Right cardiac atrium (tissue), 5 donors: ENCODE results near the gene TAPBPL. TPM values are rescaled to one million over a fixed set of nuclear protein-coding genes. Genes with fewer than 3 reads are reported as not detected.
"Not testable (repeated sequence)": the region's sequence is repeated elsewhere in the genome, so short reads cannot be mapped to it uniquely, and the experiment has no call there.

Experiments used
- ATAC-seq, 2 donors: fragments of 200-7000 bp; cut with Tn5 transposase; one replicate each; pipeline versions ENCODE4 v1.8.0 to v1.9.1; 2020; ENCODE audit warnings: moderate library complexity in 2 of 2, mild to moderate bottlenecking in 1 of 2
- DNase-seq, 3 donors: peaks; one replicate each; pipeline ENCODE4 v3.0.0-alpha.2; 2020
- H3K27ac ChIP-seq: one replicate; pipeline ENCODE4 v1.5.1; 2013; ENCODE audit warnings: mild to moderate bottlenecking, low read length, control low read depth, moderate library complexity
- H3K27me3 ChIP-seq: one replicate; pipeline ENCODE4 v1.6.1; 2013; ENCODE audit not compliant: control insufficient read depth, insufficient read depth
- H3K4me1 ChIP-seq: one replicate; pipeline ENCODE4 v1.6.1; 2013; ENCODE audit warnings: low read length; ENCODE audit not compliant: control insufficient read depth, insufficient read depth
- H3K4me3 ChIP-seq: one replicate; pipeline ENCODE4 v1.5.1; 2013; ENCODE audit warnings: low read length, control low read depth
- H3K9me3 ChIP-seq: one replicate; pipeline ENCODE4 v1.6.1; 2013; ENCODE audit warnings: low read length; ENCODE audit not compliant: control insufficient read depth
- WGBS: extraction: QIAGEN DNeasy Blood & Tissue Kit; methylation state at CpG from one replicate; pipeline ENCODE4 v1.1.7; 2013; 5-methylcytosine and 5-hydroxymethylcytosine counted together
- intact Hi-C, 4 donors: fragments of 100-400 bp; cut with DNase I; formaldehyde crosslinking; loops; one replicate each; pipeline versions ENCODE4 v1.11.0 to v1.14.0; 2022 to 2023
- polyA plus RNA-seq: library from polyadenylated mRNA; stranded (reverse); fragments of 200-250 nt; gene quantifications from one replicate; pipeline ENCODE4 v1.2.3, GENCODE V29; 2013
- total RNA-seq, 4 donors: library from RNA; stranded (reverse); fragmentation: NEBNext Ultra II Directional; extraction: Animal tissue kit (Norgen Biotek cat#: 25700); gene quantifications; one replicate each; pipeline ENCODE4 v1.2.1, GENCODE V29; 2021
- donor health status: healthy with polysubstance abuse.
- donor health status: DM: no; HTN: yes; CAD: no.
- donor health status: DM: no; HTN: no; CAD: no.
- donor health status: DM: no; HTN: yes; CAD: no; lungs with severe emphysema.
- donor health status: DM: yes; HTN: yes; CAD: no.

Gene TAPBPL
- total and polyA plus RNA-seq, 5 donors = 14.2 to 19.5 (median 17.2) TPM

- H3K4me1 ChIP-seq = no peaks in the 10 kb centered on the region
- ATAC-seq = no peak
Observed at GRCh38 chr12:6494258-6494743, 42.5 kb downstream of the TAPBPL start.

DNA sequence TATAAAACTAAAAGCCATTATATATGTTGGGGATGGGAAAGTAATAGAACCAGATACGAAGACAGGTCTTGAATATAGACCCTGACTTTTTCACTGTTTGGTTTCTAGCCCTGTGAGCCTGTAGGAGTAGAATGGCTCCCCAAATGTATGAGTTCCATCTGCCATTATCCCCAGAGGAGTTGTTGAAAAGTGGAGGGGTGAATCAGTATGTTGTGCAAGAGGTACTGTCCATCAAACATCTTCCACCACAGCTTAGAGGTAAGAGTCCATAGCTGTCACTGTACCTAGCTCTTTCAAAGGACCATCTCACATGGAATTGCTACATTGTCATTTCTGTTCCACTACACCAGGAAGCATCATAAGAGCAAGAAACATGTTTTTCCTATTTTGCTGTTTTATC, 43.1 kb downstream of the TAPBPL start:
- Histone ChIP-seq H3K9me3 (no peaks in the 10 kb centered on the region), H3K27ac (no peak overlapping the region), H3K27me3 (no peaks in the 10 kb centered on the region), H3K4me3 (peak overlapping the region; percentile 71), H3K4me1 (no peaks in the 10 kb centered on the region)
- 79% methylated on average over 1 of the region's 1 CpG for WGBS
- no peak for DNase-seq
- ATAC-seq = no peak
- intact Hi-C loops = no loop called here

More at GRCh38 chr12:6494258-6494743, 42.5 kb downstream of the TAPBPL start:
- DNase-seq = no peak
- 1% methylated on average over 14 of the region's 14 CpGs for WGBS
- H3K4me3 ChIP-seq = peak overlapping the region; percentile 71
- no peaks in the 10 kb centered on the region for H3K27me3 ChIP-seq
- no peaks in the 10 kb centered on the region for H3K9me3 ChIP-seq
- intact Hi-C loops = no loop called here
- H3K27ac ChIP-seq = peak overlapping the region; percentile 40

- intact Hi-C loops, DNase-seq, ATAC-seq, H3K4me3 ChIP-seq, H3K27ac ChIP-seq, H3K9me3 ChIP-seq, H3K4me1 ChIP-seq, H3K27me3 ChIP-seq: not testable (repeated sequence)
- 88% methylated on average over 3 of the region's 3 CpGs for WGBS
Observed at GRCh38 chr12:6497291-6497690, 45.4 kb downstream of the TAPBPL start.

DNA sequence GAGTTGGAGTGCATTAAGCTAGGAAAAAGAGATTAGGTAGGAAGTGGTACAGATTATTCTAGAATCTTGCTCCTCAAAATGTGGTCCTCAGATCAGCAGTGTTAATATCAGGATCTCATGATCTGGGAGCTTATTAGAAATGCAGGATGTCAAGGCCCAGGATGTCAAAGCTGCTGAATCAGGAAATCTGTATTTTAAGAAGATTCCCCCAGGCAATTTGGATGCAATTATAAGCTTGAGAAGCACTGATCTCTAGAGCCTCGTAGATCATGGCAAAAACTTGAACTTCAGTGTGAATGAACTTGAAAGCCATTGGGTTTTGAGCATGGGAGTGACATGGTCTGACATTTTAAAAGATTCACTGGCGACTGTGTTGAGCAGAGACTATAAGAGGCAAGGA, 48.6 kb downstream of the TAPBPL start:
- no peaks in the 10 kb centered on the region for H3K4me1 ChIP-seq
- no peaks in the 10 kb centered on the region for H3K9me3 ChIP-seq
- 89% methylated on average over 2 of the region's 2 CpGs for WGBS
- ATAC-seq (no peak), DNase-seq (no peak)
- no peak overlapping the region for H3K27ac ChIP-seq
- no peak overlapping the region for H3K4me3 ChIP-seq
- intact Hi-C loops = no loop called here
- H3K27me3 ChIP-seq = no peaks in the 10 kb centered on the region

DNA sequence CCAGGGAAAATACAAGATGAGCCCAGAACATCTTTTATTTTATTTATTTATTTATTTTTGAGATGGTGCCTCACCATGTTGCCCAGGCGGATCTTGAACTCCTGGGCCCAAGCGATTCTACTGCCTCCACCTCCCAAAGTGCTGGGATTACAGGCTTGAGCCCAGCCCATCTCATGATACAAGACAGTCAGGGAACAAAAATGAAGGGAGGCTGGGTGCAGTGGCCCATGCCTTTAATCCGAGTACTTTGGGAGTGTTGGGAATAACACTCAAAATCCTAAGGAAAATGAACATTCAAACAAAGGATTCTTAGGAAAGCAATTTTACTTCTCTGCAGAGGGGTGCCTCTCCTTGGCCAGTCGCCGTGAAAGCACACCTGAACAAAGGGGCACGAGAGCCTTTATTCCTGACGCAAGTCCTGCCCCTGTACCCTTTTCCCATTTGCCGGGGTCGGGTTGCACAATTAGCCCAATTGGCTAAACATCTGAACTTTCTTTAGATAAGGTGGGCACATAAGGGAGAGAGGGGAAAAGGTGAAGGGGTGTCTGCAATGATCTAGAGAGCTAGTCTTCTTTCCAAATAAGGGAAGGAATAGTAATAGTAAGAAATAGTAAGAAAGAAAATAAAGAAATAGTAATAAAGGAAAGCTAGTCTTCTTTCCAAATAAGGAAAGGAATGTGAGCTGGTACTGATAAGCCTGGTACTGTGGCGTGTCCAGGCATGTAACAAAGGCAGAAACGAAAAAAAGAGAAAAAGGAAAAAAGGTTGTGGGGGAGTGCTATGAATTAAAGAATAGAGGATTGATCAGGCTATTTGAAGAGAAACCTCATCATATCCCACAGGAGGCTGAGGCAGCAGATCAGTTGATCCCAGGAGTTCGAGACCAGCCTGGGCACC, 55.5 kb downstream of the TAPBPL start:
- intact Hi-C loops = no loop called here
- no peak for DNase-seq
- WGBS = 70% methylated on average over 12 of the region's 12 CpGs
- no peak for ATAC-seq
- Histone ChIP-seq H3K9me3 (no peaks in the 10 kb centered on the region), H3K4me1 (no peaks in the 10 kb centered on the region), H3K4me3 (no peak overlapping the region), H3K27me3 (no peaks in the 10 kb centered on the region), H3K27ac (no peak overlapping the region)

DNA sequence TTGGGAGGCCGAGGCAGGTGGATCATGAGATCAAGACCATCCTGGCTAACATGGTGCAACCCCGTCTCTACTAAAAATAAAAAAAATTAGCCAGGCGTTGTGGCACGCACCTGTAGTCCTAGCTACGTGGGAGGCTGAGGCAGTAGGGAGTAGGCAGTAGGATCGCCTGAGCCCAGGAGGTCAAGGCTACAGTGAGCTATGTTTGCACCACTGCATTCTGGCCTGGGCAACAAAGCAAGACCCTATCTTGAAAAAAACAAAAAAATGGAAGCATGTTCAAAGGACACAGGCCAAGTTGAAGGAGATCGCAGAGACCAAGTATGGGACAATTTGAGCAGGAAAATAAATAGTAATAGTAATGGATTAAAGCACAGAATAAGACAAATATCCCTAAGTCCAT, 56.2 kb downstream of the TAPBPL start:
- ATAC-seq = no peak
- Histone ChIP-seq H3K9me3 (no peaks in the 10 kb centered on the region), H3K4me3 (no peak overlapping the region), H3K27ac (no peak overlapping the region), H3K4me1 (no peaks in the 10 kb centered on the region), H3K27me3 (no peaks in the 10 kb centered on the region)
- DNase-seq = no peak
- intact Hi-C loops = no loop called here
- 89% methylated on average over 7 of the region's 7 CpGs for WGBS

Other genes starting within 250 kb of the TAPBPL start
- gene PLEKHG6, start 141.4 kb upstream of the TAPBPL start, total RNA-seq = under 1 TPM in 1 of 4 donors, not detected in 3; 0.64 TPM
- gene PLEKHG6, start 141.4 kb upstream of the TAPBPL start, polyA plus RNA-seq = 1.5 TPM
- gene TNFRSF1A, start 110.0 kb upstream of the TAPBPL start, total RNA-seq = 100 to 1,000 TPM in 1 of 4 donors, 10 to 100 TPM in 3; 65.6 to 103 (median 75.9) TPM
- gene TNFRSF1A, start 110.0 kb upstream of the TAPBPL start, polyA plus RNA-seq = 41.3 TPM
- gene SCNN1A, start 76.5 kb upstream of the TAPBPL start, total RNA-seq = under 1 TPM; 0.08 to 0.80 (median 0.50) TPM
- 0.23 TPM for gene SCNN1A, start 76.5 kb upstream of the TAPBPL start, polyA plus RNA-seq
- 10 to 100 TPM; 37.6 to 54.2 (median 40.3) TPM for gene LTBR, start 67.9 kb upstream of the TAPBPL start, total RNA-seq
- gene LTBR, start 67.9 kb upstream of the TAPBPL start, polyA plus RNA-seq = 30.8 TPM
- under 1 TPM in 3 of 4 donors, not detected in 1; 0.29 to 0.80 (median 0.33) TPM for gene CD27, start 7.1 kb upstream of the TAPBPL start, total RNA-seq
- gene CD27, start 7.1 kb upstream of the TAPBPL start, polyA plus RNA-seq = 0.27 TPM
- 1 to 10 TPM; 3.6 to 9.0 (median 6.1) TPM for gene VAMP1, start 18.6 kb downstream of the TAPBPL start, total RNA-seq
- 4.7 TPM for gene VAMP1, start 18.6 kb downstream of the TAPBPL start, polyA plus RNA-seq
- gene MRPL51, start 41.2 kb downstream of the TAPBPL start, total RNA-seq = 100 to 1,000 TPM; 192 to 233 (median 213) TPM
- 180 TPM for gene MRPL51, start 41.2 kb downstream of the TAPBPL start, polyA plus RNA-seq
- gene NCAPD2, start 42.1 kb downstream of the TAPBPL start, total RNA-seq = 10 to 100 TPM; 13.5 to 16.8 (median 14.6) TPM
- 5.7 TPM for gene NCAPD2, start 42.1 kb downstream of the TAPBPL start, polyA plus RNA-seq
- 1,000 to 10,000 TPM; 3,735 to 4,618 (median 3,904) TPM for gene GAPDH, start 82.5 kb downstream of the TAPBPL start, total RNA-seq
- gene GAPDH, start 82.5 kb downstream of the TAPBPL start, polyA plus RNA-seq = 4,983 TPM
- 10 to 100 TPM; 15.1 to 23.6 (median 19.1) TPM for gene IFFO1, start 104.0 kb downstream of the TAPBPL start, total RNA-seq
- 15.7 TPM for gene IFFO1, start 104.0 kb downstream of the TAPBPL start, polyA plus RNA-seq
- gene NOP2, start 116.2 kb downstream of the TAPBPL start, total RNA-seq = 10 to 100 TPM; 15.1 to 27.5 (median 16.5) TPM
- gene NOP2, start 116.2 kb downstream of the TAPBPL start, polyA plus RNA-seq = 9.6 TPM
- 100 to 1,000 TPM; 138 to 165 (median 153) TPM for gene CHD4, start 155.3 kb downstream of the TAPBPL start, total RNA-seq
- 142 TPM for gene CHD4, start 155.3 kb downstream of the TAPBPL start, polyA plus RNA-seq
- gene LPAR5, start 183.9 kb downstream of the TAPBPL start, total RNA-seq = 1 to 10 TPM; 1.1 to 2.6 (median 2.0) TPM
- 0.86 TPM for gene LPAR5, start 183.9 kb downstream of the TAPBPL start, polyA plus RNA-seq
- 1 to 10 TPM; 1.0 to 2.1 (median 1.1) TPM for gene ACRBP, start 195.4 kb downstream of the TAPBPL start, total RNA-seq
- gene ACRBP, start 195.4 kb downstream of the TAPBPL start, polyA plus RNA-seq = 0.50 TPM
- gene ING4, start 211.1 kb downstream of the TAPBPL start, total RNA-seq = 10 to 100 TPM; 18.3 to 31.2 (median 30.2) TPM
- 27.0 TPM for gene ING4, start 211.1 kb downstream of the TAPBPL start, polyA plus RNA-seq
- gene ZNF384, start 237.3 kb downstream of the TAPBPL start, total RNA-seq = 10 to 100 TPM; 32.9 to 35.0 (median 33.8) TPM
- 23.5 TPM for gene ZNF384, start 237.3 kb downstream of the TAPBPL start, polyA plus RNA-seq
- gene PIANP, start 248.8 kb downstream of the TAPBPL start, total RNA-seq = under 1 TPM in 3 of 4 donors, not detected in 1; 0.29 to 0.99 (median 0.80) TPM
- gene PIANP, start 248.8 kb downstream of the TAPBPL start, polyA plus RNA-seq = 0.18 TPM